Smooth muscle cell (in vitro differentiated cells): ENCODE measurements around the gene SLC25A23. TPM values are rescaled to one million over a fixed set of nuclear protein-coding genes. Genes with fewer than 3 reads are reported as not detected.

Source experiments
- DNase-seq: peaks from one replicate; lab custom pipeline; 2025; ENCODE audit not compliant: unreplicated experiment; lab: John Stamatoyannopoulos, UW
- H2AFZ ChIP-seq: fragments of 200-600 bp; sonication (generic); 2 replicates; pipeline ENCODE4 v1.6.0; 2016; ENCODE audit warnings: antibody characterized with exemption, low read depth, mild to moderate bottlenecking
- H3F3A ChIP-seq: fragments of 200-600 bp; sonication (generic); 2 replicates; pipeline ENCODE4 v1.6.0; 2017; ENCODE audit warnings: antibody characterized with exemption, low read depth
- H3K27ac ChIP-seq: fragments of 200-600 bp; sonication (generic); 2 replicates; pipeline ENCODE4 v1.5.1; 2016; ENCODE audit warnings: low read depth, mild to moderate bottlenecking
- H3K27me3 ChIP-seq: fragments of 200-600 bp; sonication (generic); 2 replicates; pipeline ENCODE4 v1.6.1; 2016; ENCODE audit warnings: low read depth, mild to moderate bottlenecking
- H3K36me3 ChIP-seq: fragments of 200-600 bp; sonication (generic); 2 replicates; pipeline ENCODE4 v1.5.1; 2016; ENCODE audit warnings: low read depth
- H3K4me1 ChIP-seq: fragments of 200-600 bp; sonication (generic); 2 replicates; pipeline ENCODE4 v1.5.1; 2016; ENCODE audit warnings: low read depth
- H3K4me2 ChIP-seq: fragments of 200-600 bp; sonication (generic); 2 replicates; pipeline ENCODE4 v1.6.0; 2016; ENCODE audit warnings: mild to moderate bottlenecking
- H3K4me3 ChIP-seq: fragments of 200-600 bp; sonication (generic); 2 replicates; pipeline ENCODE4 v1.5.1; 2016; ENCODE audit warnings: mild to moderate bottlenecking
- H3K79me2 ChIP-seq: fragments of 200-600 bp; sonication (generic); 2 replicates; pipeline ENCODE4 v1.6.0; 2016; ENCODE audit warnings: low read depth, mild to moderate bottlenecking
- H3K9ac ChIP-seq: fragments of 200-600 bp; sonication (generic); 2 replicates; pipeline ENCODE4 v1.6.0; 2016; ENCODE audit warnings: low read depth
- H3K9me3 ChIP-seq: fragments of 200-600 bp; sonication (generic); replicated peaks from 2 replicates; pipeline ENCODE4 v1.5.1; 2016; ENCODE audit warnings: low read depth
- H4K20me1 ChIP-seq: fragments of 200-600 bp; sonication (generic); 2 replicates; pipeline ENCODE4 v1.6.0; 2016; ENCODE audit warnings: low read depth
- WGBS: methylation state at CpG from one replicate; pipeline ENCODE4 v1.1.7; 2016; ENCODE audit warnings: low lambda C conversion rate; 5-methylcytosine and 5-hydroxymethylcytosine counted together
- polyA plus RNA-seq: library from polyadenylated mRNA; unstranded; fragments of >200 nt; fragmentation: Nextera tagmentation; extraction: Ambion mirVana; gene quantifications from 2 replicates; pipeline ENCODE4 v1.2.1, GENCODE V29; 2016
- total RNA-seq: library from RNA; depleted of rRNA; stranded (reverse); fragments of >200 nt; gene quantifications from 2 replicates; pipeline ENCODE4 v1.2.3, GENCODE V29; 2014
- TF ChIP-seq, protein P1 (sequence below): fragments of 200-600 bp; sonication (generic); IDR thresholded peaks from 2 replicates; pipeline ENCODE4 v1.5.1; 2017; ENCODE audit warnings: borderline replicate concordance, mild to moderate bottlenecking, antibody characterized with exemption; ENCODE audit not compliant: insufficient read depth, poor library complexity, severe bottlenecking

SLC25A23 gene
- total and polyA plus RNA-seq, 2 experiments from 2014 or later: 57.1 to 58.7 TPM

DNA sequence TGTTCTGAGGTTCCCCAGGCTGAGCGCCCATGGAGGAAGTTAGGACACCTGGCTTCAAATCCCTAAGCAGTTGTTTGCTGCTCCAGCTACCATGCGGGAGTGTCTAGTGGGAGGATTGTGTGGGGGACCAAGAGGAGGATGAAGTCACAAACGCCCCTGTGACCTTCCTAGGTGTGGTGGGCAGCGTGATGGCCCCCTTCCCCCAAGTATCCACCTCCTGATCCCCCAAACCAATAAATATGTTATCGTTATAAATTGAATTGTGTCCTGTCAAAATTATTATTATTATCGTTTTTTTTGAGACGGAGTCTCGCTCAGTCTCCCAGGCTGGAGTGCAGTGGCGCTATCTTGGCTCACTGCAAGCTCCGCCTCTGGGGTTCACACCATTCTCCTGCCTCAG, 25.9 kb downstream of the SLC25A23 start, which contains the start of gene SLC25A41:
Gene SLC25A41, minus strand, starts transcription at position 101 of the 400 bp plus-strand sequence. Its CDS starts 70 bp downstream, at position 31.
- no peak for DNase-seq
- Histone ChIP-seq H3K27ac (no peak within 1 kb of the TSS), H3K9me3 (no peaks in the 10 kb centered on the region), H3K36me3 (no peaks in the 10 kb centered on the region), H3K9ac (no peak within 1 kb of the TSS), H3K4me3 (no peak within 1 kb of the TSS), H3K27me3 (peaks cover 8% of the 10 kb centered on the region), H3K4me1 (no peaks in the 10 kb centered on the region), H3K79me2 (no peaks in the 10 kb centered on the region), H4K20me1 (no peaks in the 10 kb centered on the region), H2AFZ (no peak within 1 kb of the TSS), H3K4me2 (no peak within 1 kb of the TSS), H3F3A (no peaks in the 10 kb centered on the region)
- TF ChIP-seq, protein P1, sequence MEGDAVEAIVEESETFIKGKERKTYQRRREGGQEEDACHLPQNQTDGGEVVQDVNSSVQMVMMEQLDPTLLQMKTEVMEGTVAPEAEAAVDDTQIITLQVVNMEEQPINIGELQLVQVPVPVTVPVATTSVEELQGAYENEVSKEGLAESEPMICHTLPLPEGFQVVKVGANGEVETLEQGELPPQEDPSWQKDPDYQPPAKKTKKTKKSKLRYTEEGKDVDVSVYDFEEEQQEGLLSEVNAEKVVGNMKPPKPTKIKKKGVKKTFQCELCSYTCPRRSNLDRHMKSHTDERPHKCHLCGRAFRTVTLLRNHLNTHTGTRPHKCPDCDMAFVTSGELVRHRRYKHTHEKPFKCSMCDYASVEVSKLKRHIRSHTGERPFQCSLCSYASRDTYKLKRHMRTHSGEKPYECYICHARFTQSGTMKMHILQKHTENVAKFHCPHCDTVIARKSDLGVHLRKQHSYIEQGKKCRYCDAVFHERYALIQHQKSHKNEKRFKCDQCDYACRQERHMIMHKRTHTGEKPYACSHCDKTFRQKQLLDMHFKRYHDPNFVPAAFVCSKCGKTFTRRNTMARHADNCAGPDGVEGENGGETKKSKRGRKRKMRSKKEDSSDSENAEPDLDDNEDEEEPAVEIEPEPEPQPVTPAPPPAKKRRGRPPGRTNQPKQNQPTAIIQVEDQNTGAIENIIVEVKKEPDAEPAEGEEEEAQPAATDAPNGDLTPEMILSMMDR: no peak
- WGBS: 93% methylated on average over 10 of the region's 10 CpGs

DNA sequence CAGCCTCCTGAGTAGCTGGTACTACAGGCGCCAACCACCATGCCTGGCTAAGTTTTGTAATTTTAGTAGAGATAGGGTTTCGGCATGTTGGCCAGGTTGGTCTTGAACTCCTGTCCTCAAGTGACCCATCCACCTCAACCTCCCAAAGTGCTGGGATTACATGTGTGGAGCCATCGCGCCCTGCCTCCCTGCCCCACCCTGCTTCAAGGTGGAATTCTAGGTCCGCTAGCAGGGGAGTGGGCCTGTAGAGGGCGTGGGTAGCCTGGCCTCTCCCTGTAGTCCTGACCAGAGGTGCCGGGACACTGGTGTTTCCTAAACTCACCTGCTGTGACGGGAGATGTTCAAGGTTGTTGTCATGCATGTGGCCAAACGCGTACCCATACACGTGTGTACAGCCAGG, 26.4 kb downstream of the SLC25A23 start:
- Histone ChIP-seq H3K4me2 (no peak overlapping the region), H3K9ac (no peak overlapping the region), H3K27ac (no peak overlapping the region), H3K27me3 (peaks cover 8% of the 10 kb centered on the region), H3K36me3 (no peaks in the 10 kb centered on the region), H3K4me3 (no peak overlapping the region), H3K9me3 (no peaks in the 10 kb centered on the region), H4K20me1 (no peaks in the 10 kb centered on the region), H3K4me1 (no peaks in the 10 kb centered on the region), H3F3A (no peaks in the 10 kb centered on the region), H2AFZ (no peak overlapping the region), H3K79me2 (no peaks in the 10 kb centered on the region)
- TF ChIP-seq, protein P1: no peak
- DNase-seq: no peak
- 74% methylated on average over 8 of the region's 11 CpGs for WGBS

DNA sequence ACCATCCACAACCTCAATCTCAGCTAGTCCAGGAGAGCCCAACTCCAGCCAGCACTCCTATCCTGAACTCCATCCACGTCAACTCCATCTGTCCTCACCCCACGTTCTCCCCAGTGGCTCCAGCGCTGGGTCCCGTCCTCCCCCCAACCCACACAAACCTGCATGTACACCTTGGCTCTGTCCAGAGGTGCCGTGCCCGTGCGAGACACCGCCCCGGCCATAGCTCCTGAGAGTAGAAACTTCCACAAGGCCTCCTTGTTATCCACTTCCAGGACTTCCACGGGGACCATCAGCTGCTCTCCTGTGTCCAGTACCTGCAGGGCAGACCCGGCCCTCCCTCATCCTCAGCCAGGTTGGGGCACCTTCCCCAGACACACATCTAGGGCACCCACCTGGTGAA, 27.7 kb downstream of the SLC25A23 start:
- H3K4me1 ChIP-seq: no peaks in the 10 kb centered on the region
- peaks cover 8% of the 10 kb centered on the region for H3K27me3 ChIP-seq
- DNase-seq: no peak
- H3K27ac ChIP-seq: no peak overlapping the region
- H3K4me2 ChIP-seq: no peak overlapping the region
- no peak overlapping the region for H3K4me3 ChIP-seq
- H2AFZ ChIP-seq: no peak overlapping the region
- H3K36me3 ChIP-seq: no peaks in the 10 kb centered on the region
- H3F3A ChIP-seq: no peaks in the 10 kb centered on the region
- no peak overlapping the region for H3K9ac ChIP-seq
- 91% methylated on average over 11 of the region's 11 CpGs for WGBS
- no peaks in the 10 kb centered on the region for H3K79me2 ChIP-seq
- H3K9me3 ChIP-seq: no peaks in the 10 kb centered on the region
- no peaks in the 10 kb centered on the region for H4K20me1 ChIP-seq
- TF ChIP-seq, protein P1: no peak
